Inflammatory macrophage treated with lipopolysaccharide for 4 hours (primary cell): ENCODE data around the gene SULF2.

Experiments
- DNase-seq: peaks from one replicate; pipeline ENCODE4 v3.0.0-alpha.2; 2020

SULF2 gene

DNA sequence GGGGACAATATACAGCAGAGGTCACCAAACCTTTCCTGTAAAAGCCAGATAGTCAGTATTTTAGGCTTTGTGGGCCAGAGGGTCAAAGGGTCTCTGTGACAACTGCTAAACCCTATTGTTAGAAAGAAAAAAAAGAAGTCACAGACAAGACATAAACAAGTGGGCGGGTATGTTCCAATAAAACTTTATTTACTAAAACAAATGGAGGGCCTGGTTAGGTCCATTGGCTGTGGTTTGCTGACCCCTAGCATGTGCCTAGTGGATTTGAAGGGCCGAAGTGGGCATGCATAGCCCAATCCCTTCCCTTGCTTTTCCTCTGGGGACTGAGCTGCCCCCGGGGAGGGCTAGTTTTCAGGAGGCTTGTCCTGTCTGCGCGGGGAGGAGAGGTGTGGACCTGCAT lies 78.9 kb downstream of the SULF2 start:
- no peak for DNase-seq

DNA sequence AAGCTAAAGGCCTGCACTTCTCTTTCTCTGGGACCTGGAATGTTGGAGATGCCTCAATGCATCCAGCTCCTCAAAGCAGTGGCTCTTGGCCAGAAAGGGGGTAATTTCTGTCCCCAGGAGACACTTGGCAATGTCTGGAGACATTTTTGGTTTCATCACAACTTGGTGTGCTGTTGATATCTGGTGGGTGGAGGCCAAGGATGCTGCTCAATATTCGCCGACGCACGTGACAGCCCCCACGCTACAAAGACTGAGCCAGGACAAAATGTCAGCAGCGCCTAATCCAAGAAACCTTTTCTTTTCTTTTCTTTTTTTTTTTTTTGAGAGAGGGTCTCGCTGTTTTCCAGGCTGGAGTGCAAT lies 79.8 kb downstream of the SULF2 start:
- DNase-seq: no peak

GRCh38 chr20:47704746-47705496 lies 80.4 kb downstream of the SULF2 start:
- DNase-seq: peak; percentile 23

DNA sequence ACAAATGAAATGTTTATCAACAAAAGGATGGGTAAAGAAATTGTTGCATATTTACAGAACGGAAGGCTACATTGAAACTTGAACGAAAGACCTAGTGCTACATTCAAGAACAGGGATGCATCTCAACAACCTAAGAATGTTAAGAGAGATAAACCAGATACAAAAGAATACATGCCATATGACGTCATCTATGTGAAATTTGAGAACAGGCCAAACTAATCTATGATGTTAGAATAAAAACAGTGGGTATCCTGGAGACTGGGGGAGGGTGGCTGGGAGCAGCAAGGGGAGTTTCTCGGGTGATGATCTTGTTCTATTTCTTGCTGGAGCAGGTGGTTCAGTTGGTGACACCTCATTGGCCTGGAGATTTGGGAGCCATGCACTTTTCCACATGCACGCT lies 81.5 kb downstream of the SULF2 start:
- DNase-seq: no peak

DNA sequence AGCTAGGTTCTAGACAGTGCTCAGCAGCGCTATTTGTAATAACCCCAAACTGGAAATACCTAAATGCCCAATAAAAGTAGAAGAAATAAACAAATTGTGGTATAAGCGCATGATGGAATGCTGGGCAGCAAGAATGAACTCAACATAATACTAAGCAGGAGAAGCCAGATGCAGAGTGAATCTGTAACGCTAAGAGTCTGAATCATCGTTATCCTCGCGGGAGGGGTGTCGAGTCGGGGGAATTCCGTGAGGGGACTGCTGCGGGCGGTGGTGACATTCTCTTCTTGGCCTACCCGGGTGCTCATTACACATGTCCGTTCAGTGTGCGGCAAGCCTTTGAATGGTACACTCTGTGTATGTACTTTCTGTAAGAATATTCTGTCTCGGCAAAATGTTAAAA lies 83.7 kb downstream of the SULF2 start:
- DNase-seq: no peak

GRCh38 chr20:47700327-47700726 lies 85.0 kb downstream of the SULF2 start:
- no peak for DNase-seq

- no peak for DNase-seq
These were observed 85.5 kb downstream of the SULF2 start for GRCh38 chr20:47699818-47700217.

DNA sequence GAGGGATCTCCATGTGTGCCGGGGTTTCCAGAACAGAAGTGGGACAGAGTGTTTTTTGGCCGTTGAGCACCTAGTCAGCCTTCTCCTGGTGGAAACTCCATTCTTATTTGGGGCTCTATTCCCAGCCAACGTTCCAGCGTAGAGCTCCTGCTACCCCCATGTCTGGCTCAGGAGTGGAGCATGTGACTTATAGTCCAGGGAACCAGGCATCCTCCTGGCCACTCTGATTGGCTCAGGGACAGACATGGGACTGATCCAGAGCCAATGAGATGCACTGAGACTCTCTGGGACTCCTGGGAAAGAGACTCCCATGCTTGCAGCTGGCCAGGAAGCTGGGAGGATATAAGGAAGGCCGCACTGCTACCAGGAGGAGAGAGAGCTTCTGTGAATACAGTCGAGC lies 87.1 kb downstream of the SULF2 start:
- no peak for DNase-seq

DNA sequence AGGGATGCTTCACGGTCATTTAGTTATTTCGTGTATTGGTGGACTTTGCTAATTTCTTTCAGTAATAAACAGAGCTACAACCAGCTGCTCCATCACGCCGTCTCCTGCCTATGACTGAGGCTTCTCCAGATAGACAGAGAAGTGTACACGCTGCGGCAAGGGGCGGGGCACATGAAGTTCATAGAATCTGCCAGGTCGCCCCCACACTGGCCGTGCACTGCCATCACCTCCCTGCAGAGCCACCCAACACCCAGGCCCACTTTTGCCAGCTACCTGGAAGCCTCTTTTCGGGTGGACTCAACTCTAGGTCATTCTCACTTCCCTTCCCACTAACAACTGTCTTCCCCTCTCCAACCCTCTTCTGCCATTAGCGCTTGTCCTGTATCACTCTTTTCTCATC lies 88.4 kb downstream of the SULF2 start:
- no peak for DNase-seq

GRCh38 chr20:47694021-47694818 lies 91.1 kb downstream of the SULF2 start:
- no peak for DNase-seq

- peak; percentile 42 for DNase-seq
These were observed 93.7 kb downstream of the SULF2 start for GRCh38 chr20:47691625-47692024.

- no peak for DNase-seq
These were observed 95.5 kb downstream of the SULF2 start for GRCh38 chr20:47689731-47690130.

DNA sequence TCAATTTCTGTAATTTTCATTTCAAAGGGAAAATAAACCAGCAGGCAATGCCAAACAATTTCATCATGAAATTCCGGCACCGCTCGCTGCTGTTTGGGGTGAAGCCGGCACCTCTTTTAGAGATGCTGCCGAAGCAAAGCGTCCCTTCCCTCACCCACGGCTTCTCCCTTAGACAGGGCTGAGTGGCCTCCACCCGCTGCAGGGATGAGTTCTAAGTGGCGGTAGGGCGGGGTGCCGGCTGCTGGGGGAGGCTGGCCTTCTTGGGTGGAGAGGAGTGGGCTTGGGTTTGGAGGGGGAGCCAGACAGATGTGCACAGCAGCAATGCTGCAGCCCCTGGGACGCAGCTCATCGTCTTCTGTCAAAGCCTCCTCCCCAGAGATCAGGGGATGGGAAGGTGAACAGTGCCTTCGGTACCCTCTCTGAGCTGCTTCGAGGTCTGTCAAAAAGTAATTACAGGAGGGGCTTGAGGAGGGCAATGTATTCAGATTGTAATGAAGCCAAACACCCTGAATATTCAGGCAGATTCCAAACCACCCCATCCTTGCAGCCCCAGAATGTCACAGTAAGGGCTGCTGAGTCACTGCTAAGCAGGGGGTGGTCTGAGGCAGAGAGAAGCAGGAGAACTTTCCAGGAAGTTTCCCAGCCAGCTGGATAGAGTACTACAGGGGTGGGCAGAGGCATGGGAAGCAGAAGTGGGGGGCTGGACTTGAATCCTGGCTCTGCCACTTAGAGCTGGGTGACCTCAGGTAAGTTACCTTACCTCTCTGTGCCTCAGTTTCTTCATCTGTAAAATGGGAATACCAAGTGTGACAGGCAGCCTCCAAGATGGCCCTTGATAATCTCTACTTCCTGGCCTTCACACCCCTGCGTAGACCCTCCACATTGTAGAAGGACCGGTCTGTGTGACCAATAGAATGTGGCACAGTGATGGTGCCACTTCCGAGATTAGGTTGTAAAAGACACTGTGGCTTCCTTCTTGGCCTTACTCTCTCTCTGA lies 96.6 kb downstream of the SULF2 start:
- no peak for DNase-seq

GRCh38 chr20:47687095-47687987 lies 97.9 kb downstream of the SULF2 start:
- DNase-seq: no peak

- no peak for DNase-seq
These were observed 98.7 kb downstream of the SULF2 start for GRCh38 chr20:47686545-47686944.

DNA sequence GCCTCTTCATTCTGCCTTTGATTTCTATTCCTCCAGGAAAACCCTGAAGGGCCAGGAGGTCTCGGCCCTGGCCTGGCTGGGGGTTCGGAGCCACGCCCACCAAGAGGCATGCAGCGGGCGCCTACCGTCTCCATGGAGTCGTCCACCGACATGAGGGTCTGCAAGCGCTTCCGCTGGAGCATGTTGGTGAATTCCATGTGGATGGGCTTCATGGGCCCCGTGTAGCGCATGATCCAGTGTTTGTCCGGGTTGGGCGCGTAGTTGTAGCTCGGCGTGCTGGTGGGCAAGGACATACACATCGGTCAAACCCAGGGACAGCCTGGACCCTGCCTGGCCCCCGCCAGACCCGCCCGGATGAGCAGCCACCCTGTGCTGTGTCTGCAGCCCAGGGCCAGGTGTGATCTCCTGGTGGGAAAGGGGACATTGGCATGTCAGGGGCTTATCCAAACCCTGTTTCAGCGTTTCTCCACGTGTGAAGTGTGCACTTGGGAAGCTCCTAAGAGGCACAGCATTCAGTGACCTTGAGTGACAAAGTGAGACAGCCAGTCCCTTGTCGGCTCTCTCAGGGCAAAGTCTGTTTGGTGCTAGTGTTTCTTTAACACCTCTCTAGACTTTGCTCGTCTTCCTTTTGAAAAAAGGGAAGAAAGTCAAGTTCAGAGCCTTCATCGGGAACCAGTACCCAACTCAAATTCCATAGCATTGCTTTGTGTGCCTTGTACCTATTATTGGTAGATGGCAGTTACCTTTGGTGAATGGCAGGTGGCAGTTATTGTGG lies 100.8 kb downstream of the SULF2 start:
- DNase-seq: no peak

DNA sequence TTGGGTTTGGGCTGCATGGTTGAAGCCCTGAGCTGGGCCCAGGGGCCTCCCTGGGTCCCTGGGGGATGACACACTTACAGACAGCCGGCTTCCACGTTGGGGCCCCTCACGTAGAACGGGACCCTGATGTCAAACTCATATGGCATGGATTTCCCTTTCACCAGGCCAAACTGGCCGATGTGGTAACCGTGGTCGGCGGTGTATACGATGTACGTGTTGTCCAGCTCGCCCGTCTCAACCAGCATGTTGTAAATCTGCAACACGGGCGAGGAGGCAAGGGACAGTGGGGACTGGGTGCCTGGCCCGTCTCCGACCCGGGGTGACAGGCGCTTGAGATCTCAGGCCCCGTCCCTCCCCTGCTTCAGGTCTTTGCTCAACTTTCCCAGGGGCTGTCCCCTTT lies 102.4 kb downstream of the SULF2 start:
- DNase-seq: no peak

GRCh38 chr20:47682028-47682783 lies 103.1 kb downstream of the SULF2 start:
- no peak for DNase-seq

DNA sequence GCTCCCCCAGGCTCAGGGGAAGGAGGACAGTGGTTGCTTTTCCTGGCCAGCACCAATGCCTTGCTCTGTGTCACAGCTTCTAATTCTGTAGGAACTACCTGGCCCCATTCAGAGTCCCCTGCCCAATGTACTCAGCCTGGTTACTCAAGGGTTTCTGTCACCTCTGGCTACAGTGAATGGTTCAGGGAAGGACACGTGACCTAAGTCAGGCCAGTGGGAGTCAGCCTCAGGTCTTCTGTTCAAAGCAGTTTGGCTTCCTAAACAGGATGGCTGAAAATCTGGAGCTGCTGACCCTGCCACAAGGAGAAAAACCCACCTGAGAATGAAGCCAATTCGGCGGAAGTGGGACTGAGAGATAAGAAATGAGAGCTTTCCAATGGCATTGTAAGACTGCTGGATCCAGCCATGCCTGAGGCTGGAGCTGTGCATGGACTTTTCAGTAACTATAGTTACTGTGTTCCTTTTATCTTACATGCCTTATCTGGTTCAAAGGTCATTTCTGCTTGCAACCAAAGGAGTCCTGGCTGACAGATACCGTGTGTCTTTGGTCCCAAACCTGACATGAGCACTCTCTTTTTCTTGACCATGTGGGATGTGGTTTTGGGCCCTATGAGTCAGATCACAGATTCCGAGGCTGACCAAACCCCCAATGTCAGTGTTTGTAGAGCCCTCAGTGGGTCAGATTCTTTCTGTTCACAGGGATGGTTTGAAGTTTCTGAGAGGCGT lies 104.3 kb downstream of the SULF2 start:
- no peak for DNase-seq

DNA sequence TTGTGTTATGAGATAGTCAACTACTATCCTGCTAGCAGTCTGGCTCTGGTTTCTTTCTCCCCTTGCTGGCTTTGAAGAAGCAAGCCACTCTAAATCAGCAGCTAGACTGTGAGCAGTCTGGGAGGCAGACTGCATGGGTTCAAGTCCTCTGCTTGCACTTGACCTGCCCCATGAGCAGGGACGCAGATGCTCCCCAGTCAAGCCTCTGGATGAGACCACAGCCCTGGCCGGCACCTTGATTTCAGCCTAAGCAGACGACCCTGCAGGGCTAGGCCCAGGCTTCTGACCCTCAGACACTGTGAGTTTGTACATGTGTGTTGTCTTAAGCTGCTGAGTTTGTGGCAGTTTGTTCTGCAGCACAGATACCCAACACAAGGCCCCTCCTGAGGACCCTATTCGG lies 105.8 kb downstream of the SULF2 start:
- DNase-seq: no peak
